HG03575 (cell line): ENCODE data around the gene BPIFB6.

ENCODE experiments used
- ATAC-seq: cut with Tn5 transposase; IDR thresholded peaks from one replicate; pipeline ENCODE4 v1.9.1; 2021; ENCODE audit not compliant: unreplicated experiment, insufficient number of reproducible peaks, low FRiP score; ENCODE audit errors: extremely low read depth

BPIFB6 gene

GRCh38 chr20:33031531-33031930, at the start of gene BPIFB6:
Gene BPIFB6, plus strand, starts transcription at chr20:33031648. Its CDS starts 0 bp downstream, at chr20:33031648.
- no peak for ATAC-seq

GRCh38 chr20:32982617-32983458, 48.6 kb upstream of the BPIFB6 start:
- ATAC-seq = no peak

- no peak for ATAC-seq
These were observed 47.9 kb upstream of the BPIFB6 start for GRCh38 chr20:32983459-32984112.

- no peak for ATAC-seq
These were observed 47.3 kb upstream of the BPIFB6 start for GRCh38 chr20:32984196-32984595.

GRCh38 chr20:32984631-32985354, 46.7 kb upstream of the BPIFB6 start:
- no peak for ATAC-seq

GRCh38 chr20:32985596-32985995, 45.9 kb upstream of the BPIFB6 start:
- ATAC-seq = no peak

- no peak for ATAC-seq
These were observed 45.0 kb upstream of the BPIFB6 start for GRCh38 chr20:32986331-32986966.

- no peak for ATAC-seq
These were observed 44.2 kb upstream of the BPIFB6 start for GRCh38 chr20:32987044-32987825.

- ATAC-seq = no peak
These were observed 43.4 kb upstream of the BPIFB6 start for GRCh38 chr20:32988008-32988407.

GRCh38 chr20:32989507-32990283, 41.8 kb upstream of the BPIFB6 start:
- ATAC-seq = no peak

GRCh38 chr20:32990426-32990825, 41.0 kb upstream of the BPIFB6 start:
- ATAC-seq = no peak

GRCh38 chr20:32991383-32991782, 40.1 kb upstream of the BPIFB6 start:
- ATAC-seq = no peak

- no peak for ATAC-seq
These were observed 39.4 kb upstream of the BPIFB6 start for GRCh38 chr20:32991792-32992641.

- no peak for ATAC-seq
These were observed 37.9 kb upstream of the BPIFB6 start for GRCh38 chr20:32993496-32994050.

GRCh38 chr20:32995802-32996201, 35.6 kb upstream of the BPIFB6 start:
- no peak for ATAC-seq

GRCh38 chr20:32997431-32997830, 34.0 kb upstream of the BPIFB6 start:
- no peak for ATAC-seq
